GM23248 (cell line): ENCODE measurements around the gene SACM1L.

Experiments
- EZH2 ChIP-seq: fragments of 200-600 bp; sonication (generic); IDR thresholded peaks from 2 replicates; pipeline ENCODE4 v1.6.1; 2018; ENCODE audit warnings: antibody characterized with exemption, mild to moderate bottlenecking; ENCODE audit not compliant: insufficient read depth, poor library complexity, severe bottlenecking
- EZH2phosphoT487 ChIP-seq: fragments of 200-600 bp; sonication (generic); IDR thresholded peaks from 2 replicates; pipeline ENCODE4 v1.6.1; 2018; ENCODE audit warnings: antibody characterized with exemption, moderate library complexity, mild to moderate bottlenecking, low read depth; ENCODE audit not compliant: insufficient read depth

- TF ChIP-seq EZH2phosphoT487, result no peak
- no peak for TF ChIP-seq EZH2
Observed at GRCh38 chr3:45775571-45776300, 86.5 kb downstream of the SACM1L start.
